Neural progenitor cell (in vitro differentiated cells): ENCODE data around the gene NTRK3. TPM values are rescaled to one million over a fixed set of nuclear protein-coding genes. Genes with fewer than 3 reads are reported as not detected.

Source experiments
- DNase-seq: peaks from one replicate; pipeline ENCODE4 v3.0.0-alpha.2; 2016; ENCODE audit warnings: low spot score
- H2AFZ ChIP-seq: fragments of 200-600 bp; sonication (generic); replicated peaks from 2 replicates; pipeline ENCODE4 v1.6.1; 2016; ENCODE audit warnings: antibody characterized with exemption
- H3F3A ChIP-seq: fragments of 200-600 bp; sonication (generic); 2 replicates; pipeline ENCODE4 v1.6.1; 2016; ENCODE audit warnings: antibody characterized with exemption, low read depth
- H3K27ac ChIP-seq: fragments of 200-600 bp; sonication (generic); 2 replicates; pipeline ENCODE4 v1.5.1; 2016; ENCODE audit warnings: mild to moderate bottlenecking
- H3K27me3 ChIP-seq: fragments of 200-600 bp; sonication (generic); 2 replicates; pipeline ENCODE4 v1.6.1; 2016; ENCODE audit warnings: mild to moderate bottlenecking, moderate library complexity
- H3K36me3 ChIP-seq: fragments of 200-600 bp; sonication (generic); 2 replicates; pipeline ENCODE4 v1.5.1; 2016
- H3K4me1 ChIP-seq: fragments of 200-600 bp; sonication (generic); 2 replicates; pipeline ENCODE4 v1.6.1; 2016; ENCODE audit warnings: mixed run types
- H3K4me2 ChIP-seq: fragments of 200-600 bp; sonication (generic); 2 replicates; pipeline ENCODE4 v1.6.1; 2016
- H3K4me3 ChIP-seq: fragments of 200-600 bp; sonication (generic); 2 replicates; pipeline ENCODE4 v1.5.1; 2016
- H3K79me2 ChIP-seq: fragments of 200-600 bp; sonication (generic); 2 replicates; pipeline ENCODE4 v1.6.1; 2016; ENCODE audit warnings: low read depth
- H3K9ac ChIP-seq: fragments of 200-600 bp; sonication (generic); 2 replicates; pipeline ENCODE4 v1.6.1; 2016
- H3K9me3 ChIP-seq: fragments of 200-600 bp; sonication (generic); 2 replicates; pipeline ENCODE4 v1.5.1; 2016; ENCODE audit warnings: low read depth
- H4K20me1 ChIP-seq: fragments of 200-600 bp; sonication (generic); 2 replicates; pipeline ENCODE4 v1.6.1; 2016; ENCODE audit warnings: low read depth
- H3K27ac Mint-ChIP-seq: 3 replicates; pipeline ENCODE4 v1.8.0; 2021; ENCODE audit warnings: mixed read lengths
- H3K27me3 Mint-ChIP-seq: 2 replicates; pipeline ENCODE4 v1.8.0; 2022; ENCODE audit warnings: low read depth, mild to moderate bottlenecking, inconsistent platforms, moderate library complexity, mixed read lengths; ENCODE audit not compliant: insufficient read depth
- H3K36me3 Mint-ChIP-seq: 3 replicates; pipeline ENCODE4 v1.8.0; 2021; ENCODE audit warnings: mixed read lengths
- H3K4me1 Mint-ChIP-seq: 3 replicates; pipeline ENCODE4 v1.8.0; 2021; ENCODE audit warnings: mixed read lengths
- H3K4me3 Mint-ChIP-seq: 3 replicates; pipeline ENCODE4 v1.8.0; 2021; ENCODE audit warnings: mild to moderate bottlenecking, moderate library complexity, mixed read lengths
- H3K9me3 Mint-ChIP-seq: 3 replicates; pipeline ENCODE4 v1.8.0; 2020; ENCODE audit warnings: mixed read lengths
- CTCF ChIP-seq: fragments of 200-600 bp; sonication (generic); IDR thresholded peaks from 2 replicates; pipeline ENCODE4 v1.5.1; 2017; ENCODE audit warnings: antibody characterized with exemption, mild to moderate bottlenecking
- EZH2 ChIP-seq: fragments of 200-600 bp; sonication (generic); IDR thresholded peaks from 2 replicates; pipeline ENCODE4 v1.6.1; 2017; ENCODE audit warnings: antibody characterized with exemption, mild to moderate bottlenecking, moderate library complexity
- EZH2phosphoT487 ChIP-seq: fragments of 200-600 bp; sonication (generic); IDR thresholded peaks from 2 replicates; pipeline ENCODE4 v1.6.1; 2017; ENCODE audit warnings: antibody characterized with exemption
- total RNA-seq: library from RNA; depleted of rRNA; stranded (reverse); fragments of >200 nt; gene quantifications from 2 replicates; pipeline ENCODE4 v1.2.3, GENCODE V29; 2015; ENCODE audit warnings: low replicate concordance

NTRK3 gene
- total RNA-seq, 1 donor from 2014 or later = 2.0 TPM

DNA sequence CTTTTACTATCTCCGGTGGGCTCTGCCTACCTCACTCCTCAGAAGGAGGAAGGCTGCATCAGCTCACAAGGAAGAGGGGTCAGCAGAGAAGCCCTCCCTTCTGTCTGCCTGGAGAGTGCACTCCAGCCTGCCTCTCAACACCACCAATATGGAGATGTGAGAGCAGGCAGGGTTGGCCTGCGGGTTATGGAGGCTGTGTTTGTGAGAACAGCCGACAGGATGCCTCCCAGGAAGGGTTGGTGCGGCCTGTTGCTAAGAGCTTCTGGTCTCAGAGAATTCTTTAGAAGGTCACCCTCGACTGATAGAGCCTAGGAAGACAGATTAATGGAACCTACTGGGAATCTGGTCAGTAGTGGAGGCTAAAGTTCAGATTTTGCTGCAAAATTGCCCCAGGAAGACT is 326.1 kb downstream of the NTRK3 start:
- no peak for DNase-seq
- H3K9ac ChIP-seq = no peak overlapping the region
- H3K4me2 ChIP-seq = no peak overlapping the region
- no peaks in the 10 kb centered on the region for H3F3A ChIP-seq
- H3K27me3 Mint-ChIP-seq = peaks cover 8% of the 10 kb centered on the region
- no peak overlapping the region for H2AFZ ChIP-seq
- peaks cover 6% of the 10 kb centered on the region for H3K4me1 Mint-ChIP-seq
- no peaks in the 10 kb centered on the region for H3K27me3 ChIP-seq
- no peaks in the 10 kb centered on the region for H3K79me2 ChIP-seq
- H3K27ac ChIP-seq = no peak overlapping the region
- no peak overlapping the region for H3K27ac Mint-ChIP-seq
- no peak for TF ChIP-seq EZH2phosphoT487
- no peak for TF ChIP-seq CTCF
- TF ChIP-seq EZH2 = no peak
- H4K20me1 ChIP-seq = no peaks in the 10 kb centered on the region
- no peaks in the 10 kb centered on the region for H3K36me3 ChIP-seq
- no peak overlapping the region for H3K4me3 ChIP-seq
- no peaks in the 10 kb centered on the region for H3K9me3 Mint-ChIP-seq
- no peak overlapping the region for H3K4me3 Mint-ChIP-seq
- H3K4me1 ChIP-seq = no peaks in the 10 kb centered on the region
- H3K9me3 ChIP-seq = no peaks in the 10 kb centered on the region
- H3K36me3 Mint-ChIP-seq = no peaks in the 10 kb centered on the region

DNA sequence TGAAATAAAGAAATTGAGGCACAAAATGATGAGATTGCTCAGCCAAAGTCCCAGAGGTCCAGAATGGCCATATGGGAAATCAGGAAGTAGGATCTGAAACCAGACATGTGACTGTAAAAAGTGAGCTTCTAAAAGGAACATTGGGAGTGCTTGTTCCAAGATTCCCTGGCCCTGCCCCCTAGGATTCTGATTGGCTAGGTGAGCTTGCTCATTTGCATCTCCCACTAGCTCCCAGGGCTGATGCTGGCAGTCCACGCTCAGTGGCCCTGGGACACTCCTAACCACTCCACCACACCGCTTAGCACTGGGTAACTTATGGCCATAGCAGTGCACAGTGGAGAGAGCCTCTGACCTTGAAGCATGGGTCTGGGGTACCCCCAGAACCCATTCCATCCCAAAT is 326.7 kb downstream of the NTRK3 start:
- no peak for DNase-seq
- Histone ChIP-seq H3K4me3 (no peak overlapping the region), H3K27ac (no peak overlapping the region), H2AFZ (no peak overlapping the region), H3K9ac (no peak overlapping the region), H3K4me1 (no peaks in the 10 kb centered on the region), H3K9me3 (no peaks in the 10 kb centered on the region), H4K20me1 (no peaks in the 10 kb centered on the region), H3F3A (no peaks in the 10 kb centered on the region), H3K27me3 (no peaks in the 10 kb centered on the region), H3K36me3 (no peaks in the 10 kb centered on the region), H3K79me2 (no peaks in the 10 kb centered on the region), H3K4me2 (no peak overlapping the region)
- Mint-ChIP-seq H3K9me3 (no peaks in the 10 kb centered on the region), H3K27ac (no peak overlapping the region), H3K4me3 (no peak overlapping the region), H3K27me3 (peaks cover 8% of the 10 kb centered on the region), H3K36me3 (no peaks in the 10 kb centered on the region), H3K4me1 (peaks cover 6% of the 10 kb centered on the region)
- TF ChIP-seq EZH2 (no peak), EZH2phosphoT487 (no peak), CTCF (no peak)

DNA sequence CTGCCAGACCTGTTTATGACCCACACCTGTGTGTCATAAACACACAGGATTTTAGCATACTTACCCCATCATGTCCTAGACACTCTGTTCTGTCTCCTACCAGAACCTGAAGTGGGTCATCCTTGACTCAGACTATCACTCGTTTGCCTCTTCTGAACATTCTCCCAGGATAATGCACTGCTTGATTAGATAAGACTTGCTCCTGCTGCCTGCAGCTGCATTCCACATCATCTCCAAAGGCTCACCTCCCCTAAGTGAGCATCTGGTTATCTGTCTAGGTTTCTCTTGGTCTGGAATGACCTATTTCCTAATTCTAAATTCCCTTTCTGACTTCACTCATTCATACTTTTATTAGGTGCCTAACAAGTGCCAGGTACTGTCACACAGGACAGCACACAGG is 332.1 kb downstream of the NTRK3 start:
- H3K9ac ChIP-seq = no peak overlapping the region
- H3K4me1 ChIP-seq = no peaks in the 10 kb centered on the region
- Mint-ChIP-seq H3K27ac (no peak overlapping the region), H3K9me3 (no peaks in the 10 kb centered on the region), H3K36me3 (no peaks in the 10 kb centered on the region), H3K27me3 (peaks cover 4% of the 10 kb centered on the region), H3K4me1 (no peaks in the 10 kb centered on the region), H3K4me3 (no peak overlapping the region)
- no peak for DNase-seq
- H3K4me2 ChIP-seq = no peak overlapping the region
- H3K4me3 ChIP-seq = no peak overlapping the region
- no peaks in the 10 kb centered on the region for H4K20me1 ChIP-seq
- no peaks in the 10 kb centered on the region for H3K27me3 ChIP-seq
- H3F3A ChIP-seq = no peaks in the 10 kb centered on the region
- no peaks in the 10 kb centered on the region for H3K79me2 ChIP-seq
- no peak overlapping the region for H2AFZ ChIP-seq
- no peaks in the 10 kb centered on the region for H3K36me3 ChIP-seq
- H3K9me3 ChIP-seq = no peaks in the 10 kb centered on the region
- no peak for TF ChIP-seq EZH2phosphoT487
- no peak overlapping the region for H3K27ac ChIP-seq

DNA sequence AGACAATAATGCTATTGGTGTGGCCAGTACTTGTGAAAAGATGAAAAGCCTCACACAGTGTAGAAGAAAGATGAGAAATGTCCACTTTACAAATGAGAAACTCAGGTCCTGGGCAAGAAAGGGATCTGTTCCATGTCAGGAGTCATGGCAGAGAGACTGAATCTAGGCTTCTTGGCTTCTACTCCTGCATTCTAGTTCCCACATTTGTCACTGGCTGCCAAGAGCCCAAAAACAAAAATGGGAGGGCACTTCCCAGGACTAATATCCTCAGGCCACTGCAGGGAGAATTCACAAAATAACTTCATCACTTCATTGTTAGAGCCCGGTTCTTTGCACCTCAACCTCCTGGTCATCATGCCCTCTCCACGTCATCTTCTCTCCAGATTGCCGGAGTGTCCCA is 337.5 kb downstream of the NTRK3 start:
- TF ChIP-seq EZH2phosphoT487 = no peak
- TF ChIP-seq EZH2 = no peak
- no peak for TF ChIP-seq CTCF
- DNase-seq = no peak
- Histone ChIP-seq H2AFZ (no peak overlapping the region), H3K4me2 (no peak overlapping the region), H3K27me3 (no peaks in the 10 kb centered on the region), H4K20me1 (no peaks in the 10 kb centered on the region), H3K36me3 (no peaks in the 10 kb centered on the region), H3F3A (no peaks in the 10 kb centered on the region), H3K9ac (no peak overlapping the region), H3K4me3 (no peak overlapping the region), H3K4me1 (no peaks in the 10 kb centered on the region), H3K27ac (no peak overlapping the region), H3K9me3 (no peaks in the 10 kb centered on the region), H3K79me2 (no peaks in the 10 kb centered on the region)
- Mint-ChIP-seq H3K27ac (no peak overlapping the region), H3K27me3 (no peaks in the 10 kb centered on the region), H3K36me3 (no peaks in the 10 kb centered on the region), H3K4me1 (no peaks in the 10 kb centered on the region), H3K4me3 (no peak overlapping the region), H3K9me3 (no peaks in the 10 kb centered on the region)
